Renal cortical epithelial cell (primary cell): ENCODE data around the gene SIMC1. TPM values are rescaled to one million over a fixed set of nuclear protein-coding genes. Genes with fewer than 3 reads are reported as not detected.
A peak's percentile ranks its signal among the peaks of the same experiment; 100 is the strongest.

Experiments
- DNase-seq: peaks from one replicate; pipeline ENCODE4 v3.0.0-alpha.2; 2011; ENCODE audit warnings: low read depth
- total RNA-seq: library from RNA; depleted of rRNA; stranded (reverse); fragments of >200 nt; gene quantifications from 2 replicates; pipeline ENCODE4 v1.2.3, GENCODE V29; 2014

SIMC1 gene
- total RNA-seq, 1 donor from 2014 or later = 7.0 TPM

DNA sequence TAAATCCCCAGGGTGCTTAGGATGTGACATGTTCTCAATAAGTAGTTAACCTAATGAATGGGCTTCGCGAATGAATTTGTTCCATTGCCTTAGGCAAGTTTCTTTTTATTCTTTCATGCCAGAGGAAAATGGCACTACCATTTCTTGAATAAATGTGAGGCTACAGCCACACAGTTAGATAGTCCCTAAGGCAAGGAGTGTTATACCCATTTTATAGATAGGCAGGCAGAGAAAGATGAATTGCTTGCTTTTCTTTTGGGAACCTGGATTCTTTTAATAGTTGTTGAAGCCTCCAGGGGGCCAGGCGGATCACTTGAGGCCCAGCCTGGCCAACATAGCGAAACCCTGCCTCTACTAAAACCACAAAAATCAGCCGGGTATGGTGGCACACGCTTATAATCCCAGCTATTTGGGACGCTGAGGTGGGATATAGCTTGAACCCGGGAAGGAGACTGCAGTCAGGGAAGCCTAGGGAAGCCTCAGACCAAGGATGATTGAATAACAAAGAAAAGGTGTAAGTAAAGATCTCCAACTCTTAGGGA, 149.2 kb downstream of the SIMC1 start:
- DNase-seq = no peak

DNA sequence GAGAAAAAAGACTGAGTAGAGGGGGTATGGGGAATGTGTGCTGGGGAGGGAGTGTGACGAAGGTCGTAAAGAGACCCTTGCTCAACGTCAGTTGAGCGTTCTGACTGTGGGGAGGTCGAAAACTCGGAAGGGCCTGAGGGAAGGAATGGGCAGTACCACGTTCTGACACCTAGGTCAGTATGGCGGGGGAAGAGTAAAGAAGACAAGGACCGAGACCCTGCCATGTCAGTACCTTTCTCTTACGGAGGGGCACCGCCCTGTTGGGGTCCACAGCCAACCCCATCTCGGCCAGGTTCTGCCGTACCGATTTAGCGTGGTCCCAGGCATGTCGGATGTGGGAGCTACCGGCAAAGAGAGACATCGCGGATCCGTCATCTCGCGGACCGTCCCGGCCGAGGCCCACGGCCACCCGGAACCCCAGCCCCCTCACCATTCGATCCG, 149.8 kb downstream of the SIMC1 start:
- DNase-seq = peak; percentile 19

DNA sequence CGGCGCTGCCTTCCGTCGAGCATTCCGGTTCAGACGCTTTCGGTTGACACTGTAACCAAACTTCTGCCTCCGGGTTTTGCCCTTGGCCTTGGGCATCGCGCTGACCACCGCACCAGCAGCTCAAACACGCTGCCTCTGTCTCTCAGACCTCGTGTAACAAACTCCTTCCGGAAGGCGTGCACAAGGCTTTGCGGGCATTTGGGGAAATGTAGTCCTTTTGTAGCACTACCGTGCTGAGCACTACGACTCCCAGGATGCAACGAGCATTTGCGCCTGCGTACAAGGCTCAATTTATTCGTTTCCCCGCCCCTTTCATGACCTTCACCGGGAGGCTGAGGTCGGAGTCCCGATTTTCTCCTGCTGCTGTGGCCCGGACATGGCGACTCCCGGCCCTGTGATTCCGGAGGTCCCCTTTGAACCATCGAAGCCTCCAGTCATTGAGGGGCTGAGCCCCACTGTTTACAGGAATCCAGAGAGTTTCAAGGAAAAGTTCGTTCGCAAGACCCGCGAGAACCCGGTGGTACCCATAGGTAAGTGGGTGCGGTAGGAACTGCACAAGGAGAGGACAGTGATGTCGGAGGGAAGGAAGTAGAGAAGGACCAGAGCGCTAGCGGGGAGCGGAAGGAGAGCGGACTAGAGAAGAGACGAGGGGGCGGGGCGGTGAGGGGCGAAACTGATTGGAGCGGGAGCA, 150.4 kb downstream of the SIMC1 start, which contains the start of the genes HIGD2A and NOP16:
HIGD2A (plus strand) TSS at position 308 of the 691 bp plus-strand sequence; CDS start at position 377, 69 bp downstream.
NOP16 (minus strand) TSS at position 155 of the 691 bp plus-strand sequence; CDS start at position 96, 59 bp downstream.
- DNase-seq = peak; percentile 98

DNA sequence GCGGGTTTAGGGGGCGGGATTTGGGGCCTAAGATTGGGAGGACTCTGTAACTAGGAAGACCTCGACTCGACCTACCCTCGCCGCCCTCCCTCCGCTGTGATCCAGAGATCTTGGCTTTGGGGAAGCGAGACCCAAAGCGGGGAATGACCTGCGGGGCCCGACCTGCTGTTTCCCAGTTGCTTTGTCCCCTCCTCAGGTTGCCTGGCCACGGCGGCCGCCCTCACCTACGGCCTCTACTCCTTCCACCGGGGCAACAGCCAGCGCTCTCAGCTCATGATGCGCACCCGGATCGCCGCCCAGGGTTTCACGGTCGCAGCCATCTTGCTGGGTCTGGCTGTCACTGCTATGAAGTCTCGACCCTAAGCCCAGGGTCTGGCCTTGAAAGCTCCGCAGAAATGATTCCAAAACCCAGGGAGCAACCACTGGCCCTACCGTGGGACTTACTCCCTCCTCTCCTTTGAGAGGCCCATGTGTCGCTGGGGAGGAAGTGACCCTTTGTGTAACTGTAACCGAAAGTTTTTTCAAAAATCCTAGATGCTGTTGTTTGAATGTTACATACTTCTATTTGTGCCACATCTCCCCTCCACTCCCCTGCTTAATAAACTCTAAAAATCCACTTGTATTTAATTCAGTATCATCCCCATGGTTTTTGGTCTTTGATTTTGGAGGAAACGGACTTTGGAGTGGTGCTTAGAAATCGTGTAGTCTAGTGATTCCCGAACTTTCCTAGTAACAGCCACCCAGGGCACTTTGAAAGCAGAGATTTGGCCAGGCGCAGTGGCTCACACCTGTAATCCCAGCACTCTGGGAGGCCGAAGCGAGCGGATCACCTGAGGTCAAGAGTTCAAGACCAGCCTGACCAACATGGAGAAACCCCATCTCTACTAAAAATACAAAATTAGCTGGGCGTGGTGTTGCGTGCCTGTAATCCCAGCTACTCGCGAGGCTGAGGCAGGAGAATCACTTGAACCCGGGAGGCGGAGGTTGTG, 151.2 kb downstream of the SIMC1 start:
- no peak for DNase-seq

DNA sequence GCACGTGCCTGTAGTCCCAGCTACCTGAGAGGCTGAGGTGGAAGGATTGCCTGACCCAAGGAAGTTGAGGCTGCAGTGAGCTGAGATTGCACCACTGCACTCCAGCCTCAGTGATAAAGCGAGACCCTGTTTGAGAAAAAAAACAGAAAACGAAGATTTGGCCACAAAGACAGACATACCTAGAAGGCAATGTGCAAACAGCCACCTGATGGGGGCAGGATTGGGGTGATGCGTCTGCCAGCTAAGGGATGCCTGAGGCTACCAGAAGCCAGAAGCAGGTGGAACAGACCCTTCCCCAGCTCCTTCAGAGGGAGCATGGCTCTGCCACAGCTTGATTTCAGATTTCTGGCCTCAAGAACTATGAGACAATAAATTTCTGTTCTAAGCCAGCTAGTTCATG, 153.3 kb downstream of the SIMC1 start:
- DNase-seq = no peak

DNA sequence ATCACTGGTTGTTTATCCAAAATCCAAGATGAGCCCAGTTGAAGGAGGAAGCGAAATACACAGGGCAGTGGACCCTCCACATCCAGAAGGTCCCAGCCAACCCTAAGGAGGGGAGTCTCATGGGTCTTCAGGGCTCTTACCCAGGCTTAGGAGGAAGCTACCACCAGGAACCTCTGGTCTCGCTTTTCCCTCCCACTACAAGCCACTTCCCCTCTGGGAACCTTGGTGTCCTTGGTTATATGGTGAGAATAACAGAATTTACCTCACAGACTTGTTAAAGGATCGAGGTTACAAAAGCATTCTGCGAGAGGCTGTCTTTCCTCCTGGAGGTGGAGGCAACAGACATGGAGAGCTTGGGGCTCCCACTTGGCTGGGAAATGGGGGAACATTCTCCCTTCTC, 153.8 kb downstream of the SIMC1 start:
- DNase-seq = no peak

DNA sequence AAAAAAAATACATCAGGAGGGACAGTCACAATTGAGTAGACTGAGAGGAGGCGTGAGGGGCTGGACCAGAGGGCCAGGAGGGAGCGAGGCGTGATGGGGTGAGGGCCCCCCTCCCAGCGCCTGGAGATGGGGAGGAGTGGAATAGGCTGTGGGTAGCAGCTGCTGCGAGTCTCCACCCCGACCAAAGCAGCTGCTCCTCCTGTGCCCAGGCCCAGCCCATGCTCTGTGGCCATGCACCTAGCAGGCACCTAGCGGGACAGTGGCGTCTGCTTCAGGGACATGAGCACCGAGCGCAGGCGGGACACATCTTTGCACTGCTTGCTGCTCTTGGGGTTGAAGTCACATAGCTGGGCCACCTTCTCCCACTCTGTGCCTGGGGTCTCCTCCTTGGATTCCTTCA, 154.3 kb downstream of the SIMC1 start:
- DNase-seq = no peak

DNA sequence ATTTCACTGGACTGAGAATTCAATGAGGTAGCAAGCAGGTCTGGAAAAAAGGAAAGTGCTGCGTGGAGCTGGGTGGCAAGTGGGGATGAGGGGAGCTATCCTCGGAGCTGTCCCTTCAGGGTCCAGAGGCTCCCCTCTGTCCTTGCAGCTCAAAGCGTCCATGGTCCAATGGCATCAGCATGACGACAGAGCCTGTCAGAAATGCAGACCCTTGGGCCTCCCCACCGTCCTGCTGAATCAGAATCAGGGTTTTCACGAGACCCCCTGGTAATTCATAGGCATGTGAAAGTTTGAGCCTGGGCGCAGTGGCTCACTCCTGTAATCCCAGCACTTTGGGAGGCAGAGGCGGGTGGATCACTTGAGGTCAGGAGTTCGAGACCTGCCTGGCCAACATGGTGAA, 155.9 kb downstream of the SIMC1 start:
- no peak for DNase-seq

DNA sequence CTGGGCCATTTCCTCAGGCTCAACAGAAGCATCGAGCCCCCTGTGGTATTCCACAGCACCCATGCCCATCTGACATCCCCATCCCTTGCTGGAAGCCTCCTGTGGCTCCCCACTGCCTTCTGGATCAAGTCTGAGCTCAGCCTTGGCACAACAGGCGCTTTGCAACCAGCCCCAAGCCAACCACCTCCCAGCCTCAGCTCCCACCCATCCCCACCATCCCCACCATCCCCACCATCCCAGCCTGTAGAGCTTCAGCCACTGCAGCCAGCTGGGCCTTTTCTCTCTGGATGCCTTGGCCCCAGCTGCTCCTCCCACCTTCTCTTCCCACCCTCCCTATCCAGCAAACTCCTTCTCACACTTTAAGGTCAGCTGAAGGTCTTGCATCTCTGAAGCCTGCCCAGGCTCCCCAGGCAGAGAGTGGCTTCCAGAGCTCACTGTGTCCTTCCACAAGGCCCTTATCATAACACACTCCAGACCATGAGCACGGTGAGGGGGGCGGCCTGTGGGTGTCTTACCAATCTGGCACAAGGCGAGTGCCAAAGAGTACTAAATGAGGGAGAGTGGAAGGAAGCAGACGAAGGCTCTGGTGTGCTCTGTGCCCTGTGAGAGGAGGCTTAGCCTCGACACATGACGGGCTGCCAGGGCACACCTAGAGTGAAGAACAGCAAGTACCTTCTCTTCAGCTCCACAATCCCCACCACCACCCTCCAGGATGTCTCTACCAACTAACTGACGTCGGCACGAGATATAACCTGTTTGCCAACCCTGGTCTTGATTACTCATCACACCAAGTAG, 156.9 kb downstream of the SIMC1 start:
- DNase-seq = no peak

Other genes with a start within 250 kb of the SIMC1 start
- gene KIAA1191, start 123.3 kb downstream of the SIMC1 start, total RNA-seq = 101 TPM in 2 replicates
- 4.2 and 20.2 TPM in 2 replicates for gene ARL10, start 127.1 kb downstream of the SIMC1 start, total RNA-seq
- 10.5 and 11.6 TPM in 2 replicates for gene NOP16, start 150.2 kb downstream of the SIMC1 start, total RNA-seq
- gene HIGD2A, start 150.3 kb downstream of the SIMC1 start, total RNA-seq = 27.3 and 47.8 TPM in 2 replicates
- 77.4 and 146 TPM in 2 replicates for gene CLTB, start 178.1 kb downstream of the SIMC1 start, total RNA-seq
- gene FAF2, start 210.0 kb downstream of the SIMC1 start, total RNA-seq = 39.8 and 47.8 TPM in 2 replicates